Stomach (tissue), 9 donors: ENCODE data around the gene IDH3A. TPM values are rescaled to one million over a fixed set of nuclear protein-coding genes. Genes with fewer than 3 reads are reported as not detected.

Experiments used
- DNase-seq, 2 donors: peaks; one replicate each; pipeline versions ENCODE4 v3.0.0 to v3.0.0-alpha.2; 2013 to 2019
- H3K27ac ChIP-seq, 5 donors: fragments of 200-600 bp in 4 of 5; sonication (generic) in 4 of 5; one replicate each; pipeline ENCODE4 v1.5.1; 2013 to 2019; ENCODE audit warnings: mild to moderate bottlenecking in 1 of 5, moderate library complexity in 1 of 5
- H3K27me3 ChIP-seq, 3 donors: fragments of 200-600 bp; sonication (generic); one replicate each; pipeline ENCODE4 v1.5.1; 2017 to 2019; ENCODE audit warnings: mixed run types in 1 of 3
- H3K36me3 ChIP-seq, 4 donors: fragments of 200-600 bp; sonication (generic); 1 replicate in 3 of 4; 2 replicates in 1 of 4; pipeline ENCODE4 v1.5.1; 2016 to 2019
- H3K4me1 ChIP-seq, 4 donors: fragments of 200-600 bp; sonication (generic); one replicate each; pipeline ENCODE4 v1.5.1; 2016 to 2019
- H3K4me3 ChIP-seq, 4 donors: fragments of 200-600 bp; sonication (generic) in 3 of 4; one replicate each; pipeline ENCODE4 v1.5.1; 2016 to 2019; ENCODE audit warnings: mild to moderate bottlenecking in 1 of 4
- H3K9me3 ChIP-seq, 4 donors: fragments of 200-600 bp; sonication (generic); one replicate each; pipeline ENCODE4 v1.5.1; 2016 to 2019
- CTCF ChIP-seq, 7 experiments: fragments of 450-650 bp in 4 of 7; fragments of 200-600 bp in 3 of 7; sonication (generic) in 3 of 7; IDR thresholded peaks; one replicate each; pipeline ENCODE4 v1.5.1; 2016 to 2019; ENCODE audit warnings: antibody characterized with exemption in 7 of 7, control low read depth in 2 of 7, mild to moderate bottlenecking in 1 of 7
- EP300 ChIP-seq: sonication (generic); formaldehyde crosslinking; IDR thresholded peaks from one replicate; pipeline ENCODE4 v1.6.1; 2017; ENCODE audit warnings: antibody characterized with exemption
- POLR2A ChIP-seq, 4 donors: fragments of 450-650 bp; IDR thresholded peaks; one replicate each; pipeline ENCODE4 v1.6.1; 2016; ENCODE audit warnings: antibody characterized with exemption in 4 of 4, control low read depth in 2 of 4, mild to moderate bottlenecking in 1 of 4, moderate library complexity in 1 of 4
- POLR2AphosphoS5 ChIP-seq, 3 donors: sonication (generic); formaldehyde crosslinking; IDR thresholded peaks; one replicate each; pipeline ENCODE4 v1.6.1; 2016; ENCODE audit warnings: antibody characterized with exemption in 3 of 3
- WGBS, 5 donors: extraction: QIAGEN DNeasy Blood & Tissue Kit in 3 of 5; methylation state at CpG; one replicate each; pipeline versions ENCODE4 v1.1.5 to v1.1.7; 2013 to 2018; 5-methylcytosine and 5-hydroxymethylcytosine counted together
- intact Hi-C: fragments of 100-400 bp; cut with DNase I; formaldehyde crosslinking; loops from one replicate; pipeline ENCODE4 v1.15.1; 2023; ENCODE audit warnings: low total_unique reads
- polyA plus RNA-seq, 3 donors: library from polyadenylated mRNA; stranded (reverse); fragments of 200-250 nt; gene quantifications; one replicate each; pipeline ENCODE4 v1.2.3, GENCODE V29; 2013
- total RNA-seq, 5 donors: library from RNA; depleted of rRNA; stranded (reverse); fragments of >200 nt; gene quantifications; one replicate each; pipeline versions ENCODE4 v1.1.0 to v1.2.3, GENCODE V29; 2014 to 2016
- donor health status: healthy with polysubstance abuse.
- donor health status: Bipolar disorder and iron deficiency.
- donor health status: healthy.

Gene IDH3A
- total and polyA plus RNA-seq, 8 donors, result 25.5 to 731 (median 49.1) TPM

GRCh38 chr15:78192826-78193594 is 43.8 kb downstream of the IDH3A start:
- Histone ChIP-seq H3K27ac (no peak overlapping the region), H3K4me3 (no peak overlapping the region), H3K4me1 (no peaks in the 10 kb centered on the region), H3K27me3 (peaks cover 0 to 6% (median 0%) of the 10 kb centered on the region in 3 donors), H3K9me3 (no peaks in the 10 kb centered on the region), H3K36me3 (no peaks in the 10 kb centered on the region)
- TF ChIP-seq POLR2A (IDR thresholded peaks at IDR 0.05) (no peak), CTCF (IDR thresholded peaks at IDR 0.05) (no peak), EP300 (no peak), POLR2AphosphoS5 (IDR thresholded peaks at IDR 0.05) (no peak)
- intact Hi-C loops, result no loop called here
- WGBS, 5 donors, result 89 to 94% (median 91%) methylated on average over 9 to 10 of the region's 10 CpGs
- DNase-seq, result peak in 1 of 2 donors; percentile 15

GRCh38 chr15:78193731-78194567 is 44.8 kb downstream of the IDH3A start:
- no peaks in the 10 kb centered on the region for H3K4me1 ChIP-seq
- peak in 1 of 2 donors; percentile 17 for DNase-seq
- no peak overlapping the region for H3K27ac ChIP-seq
- no peaks in the 10 kb centered on the region for H3K36me3 ChIP-seq
- H3K9me3 ChIP-seq, result no peaks in the 10 kb centered on the region
- 77 to 89% (median 81%) methylated on average over 8 to 15 of the region's 15 CpGs for WGBS, 5 donors
- intact Hi-C loops, result no loop called here
- H3K4me3 ChIP-seq, result no peak overlapping the region
- TF ChIP-seq EP300 (no peak), POLR2AphosphoS5 (IDR thresholded peaks at IDR 0.05) (no peak), CTCF (IDR thresholded peaks at IDR 0.05) (no peak), POLR2A (IDR thresholded peaks at IDR 0.05) (no peak)
- H3K27me3 ChIP-seq, result peaks cover 0 to 6% (median 0%) of the 10 kb centered on the region in 3 donors

GRCh38 chr15:78194568-78194925 is 45.4 kb downstream of the IDH3A start:
- H3K4me3 ChIP-seq, result no peak overlapping the region
- intact Hi-C loops, result no loop called here
- no peaks in the 10 kb centered on the region for H3K4me1 ChIP-seq
- no peaks in the 10 kb centered on the region for H3K36me3 ChIP-seq
- peaks cover 0 to 6% (median 0%) of the 10 kb centered on the region in 3 donors for H3K27me3 ChIP-seq
- TF ChIP-seq POLR2A (IDR thresholded peaks at IDR 0.05) (no peak), POLR2AphosphoS5 (IDR thresholded peaks at IDR 0.05) (no peak), CTCF (IDR thresholded peaks at IDR 0.05) (no peak), EP300 (no peak)
- H3K27ac ChIP-seq, result no peak overlapping the region
- H3K9me3 ChIP-seq, result no peaks in the 10 kb centered on the region
- DNase-seq, result peak in 1 of 2 donors; percentile 16
- WGBS, 5 donors, result 87 to 93% (median 91%) methylated on average over 15 of the region's 15 CpGs

GRCh38 chr15:78195735-78196201 is 46.6 kb downstream of the IDH3A start:
- no peak overlapping the region for H3K27ac ChIP-seq
- no peak overlapping the region for H3K4me3 ChIP-seq
- H3K4me1 ChIP-seq, result no peaks in the 10 kb centered on the region
- H3K36me3 ChIP-seq, result no peaks in the 10 kb centered on the region
- H3K9me3 ChIP-seq, result no peaks in the 10 kb centered on the region
- peaks cover 0 to 6% (median 0%) of the 10 kb centered on the region in 3 donors for H3K27me3 ChIP-seq
- 17 to 40% (median 20%) methylated on average over 7 of the region's 7 CpGs for WGBS, 5 donors
- TF ChIP-seq POLR2AphosphoS5 (IDR thresholded peaks at IDR 0.05) (no peak), CTCF (IDR thresholded peaks at IDR 0.05) (peak in 5 of 7 experiments; percentile 49 to 76 (median 65)), EP300 (no peak)
- DNase-seq, result peak; percentile 50 to 69
- intact Hi-C loops, result loop anchor here (5.0 kb wide), 1 partner anchor 83 kb away; no protein-coding TSS in a partner anchor
